H9 (cell line): ENCODE measurements around the gene CEP152. TPM values are rescaled to one million over a fixed set of nuclear protein-coding genes. Genes with fewer than 3 reads are reported as not detected.

Source experiments
- DNase-seq: peaks from one replicate; pipeline ENCODE4 v3.0.0-alpha.2; 2017
- H2AFZ ChIP-seq: one replicate; pipeline ENCODE4 v1.6.1; 2013; ENCODE audit warnings: mild to moderate bottlenecking, low read length, control low read depth, moderate library complexity
- H2AK5ac ChIP-seq: 2 replicates; pipeline ENCODE4 v1.6.1; 2013; ENCODE audit warnings: low read length, control low read depth, mixed read lengths; ENCODE audit not compliant: insufficient read length
- H2BK120ac ChIP-seq: one replicate; pipeline ENCODE4 v1.6.1; 2013; ENCODE audit warnings: low read depth, mild to moderate bottlenecking, low read length, control low read depth, inconsistent platforms; ENCODE audit not compliant: poor library complexity, severe bottlenecking
- H2BK12ac ChIP-seq: 2 replicates; pipeline ENCODE4 v1.6.1; 2013; ENCODE audit warnings: low read length, control low read depth, mixed read lengths, low read depth; ENCODE audit not compliant: insufficient read length
- H2BK15ac ChIP-seq: 2 replicates; pipeline ENCODE4 v1.6.1; 2013; ENCODE audit warnings: low read depth, low read length, control low read depth
- H2BK20ac ChIP-seq: one replicate; pipeline ENCODE4 v1.6.1; 2013; ENCODE audit warnings: low read depth, mild to moderate bottlenecking, low read length, control low read depth, inconsistent platforms; ENCODE audit not compliant: poor library complexity, severe bottlenecking
- H2BK5ac ChIP-seq: 2 replicates; pipeline ENCODE4 v1.6.1; 2013; ENCODE audit warnings: low read length, control low read depth, mixed read lengths; ENCODE audit not compliant: insufficient read length
- H3K14ac ChIP-seq: 2 replicates; pipeline ENCODE4 v1.6.1; 2013; ENCODE audit warnings: low read length, control low read depth; ENCODE audit not compliant: insufficient read depth
- H3K18ac ChIP-seq: 2 replicates; pipeline ENCODE4 v1.6.1; 2013; ENCODE audit warnings: low read depth, mild to moderate bottlenecking, mixed read lengths, low read length, control low read depth; ENCODE audit not compliant: insufficient read length
- H3K23ac ChIP-seq: 2 replicates; pipeline ENCODE4 v1.6.1; 2013; ENCODE audit warnings: low read length, control low read depth, mixed read lengths, low read depth; ENCODE audit not compliant: insufficient read length
- H3K23me2 ChIP-seq: 2 replicates; pipeline ENCODE4 v1.6.1; 2013; ENCODE audit warnings: low read depth, mild to moderate bottlenecking, mixed read lengths, low read length, control low read depth; ENCODE audit not compliant: insufficient read length, poor library complexity, severe bottlenecking
- H3K27ac ChIP-seq: 2 replicates; pipeline ENCODE4 v1.5.1; 2013; ENCODE audit warnings: low read length, control low read depth, mixed read lengths, low read depth; ENCODE audit not compliant: insufficient read length
- H3K27me3 ChIP-seq: 2 replicates; pipeline ENCODE4 v1.6.1; 2013; ENCODE audit warnings: low read length, control low read depth, inconsistent platforms; ENCODE audit not compliant: insufficient read depth
- H3K4ac ChIP-seq: 2 replicates; pipeline ENCODE4 v1.6.1; 2013; ENCODE audit warnings: low read depth, mild to moderate bottlenecking, control low read depth, inconsistent platforms, low read length, moderate library complexity
- H3K4me1 ChIP-seq: 2 replicates; pipeline ENCODE4 v1.6.1; 2013; ENCODE audit warnings: low read length, control low read depth, inconsistent platforms; ENCODE audit not compliant: insufficient read depth
- H3K4me2 ChIP-seq: 2 replicates; pipeline ENCODE4 v1.6.1; 2013; ENCODE audit warnings: low read length, control low read depth, mixed read lengths; ENCODE audit not compliant: insufficient read length, insufficient read depth
- H3K56ac ChIP-seq: 2 replicates; pipeline ENCODE4 v1.6.1; 2013; ENCODE audit warnings: low read depth, mild to moderate bottlenecking, mixed read lengths, low read length, control low read depth; ENCODE audit not compliant: insufficient read length
- H3K79me1 ChIP-seq: 2 replicates; pipeline ENCODE4 v1.6.1; 2013; ENCODE audit warnings: low read depth, mild to moderate bottlenecking, moderate library complexity, low read length, control low read depth, inconsistent platforms; ENCODE audit not compliant: insufficient read depth, poor library complexity, severe bottlenecking
- H3K79me2 ChIP-seq: 2 replicates; pipeline ENCODE4 v1.6.1; 2013; ENCODE audit warnings: low read length, control low read depth, inconsistent platforms; ENCODE audit not compliant: insufficient read depth
- H3K9ac ChIP-seq: 2 replicates; pipeline ENCODE4 v1.6.1; 2013; ENCODE audit warnings: low read length, control low read depth, mixed read lengths; ENCODE audit not compliant: insufficient read length; ENCODE audit errors: extremely low read depth
- H3K9me3 ChIP-seq: one replicate; pipeline ENCODE4 v1.6.1; 2013; ENCODE audit warnings: low read depth, low read length, inconsistent platforms; ENCODE audit not compliant: control insufficient read depth
- H3T11ph ChIP-seq: one replicate; pipeline ENCODE4 v1.6.1; 2013; ENCODE audit warnings: mild to moderate bottlenecking, low read length, control low read depth, inconsistent platforms
- H4K20me1 ChIP-seq: one replicate; pipeline ENCODE4 v1.6.1; 2013; ENCODE audit not compliant: control insufficient read depth, insufficient read length, insufficient read depth
- H4K5ac ChIP-seq: 2 replicates; pipeline ENCODE4 v1.6.1; 2013; ENCODE audit warnings: low read depth, mild to moderate bottlenecking, mixed read lengths, low read length, control low read depth; ENCODE audit not compliant: insufficient read length
- H4K8ac ChIP-seq: replicated peaks from 2 replicates; pipeline ENCODE4 v1.6.1; 2013; ENCODE audit warnings: low read length, control low read depth, mixed read lengths, low read depth; ENCODE audit not compliant: insufficient read length
- H4K91ac ChIP-seq: 2 replicates; pipeline ENCODE4 v1.6.1; 2013; ENCODE audit warnings: low read depth, mild to moderate bottlenecking, moderate library complexity, mixed read lengths, low read length, control low read depth; ENCODE audit not compliant: insufficient read length
- H3K27ac Mint-ChIP-seq, 3 experiments: 2 replicates in 2 of 3; 3 replicates in 1 of 3; pipeline ENCODE4 v1.8.0; 2020 to 2021; ENCODE audit warnings: mixed read lengths in 3 of 3, mild to moderate bottlenecking in 1 of 3, moderate library complexity in 1 of 3
- H3K27me3 Mint-ChIP-seq: 2 replicates; pipeline ENCODE4 v1.8.0; 2021; ENCODE audit warnings: low read depth, mild to moderate bottlenecking, moderate library complexity, mixed read lengths
- H3K36me3 Mint-ChIP-seq, 3 experiments: 2 replicates in 2 of 3; 3 replicates in 1 of 3; pipeline ENCODE4 v1.8.0; 2020 to 2021; ENCODE audit warnings: low read depth in 3 of 3, mixed read lengths in 3 of 3; ENCODE audit not compliant: insufficient read depth in 1 of 3
- H3K4me1 Mint-ChIP-seq, 2 experiments: 2 replicates each; pipeline ENCODE4 v1.8.0; 2020; ENCODE audit warnings: mixed read lengths in 2 of 2
- H3K4me3 Mint-ChIP-seq, 2 experiments: 2 replicates in 1 of 2; 3 replicates in 1 of 2; pipeline ENCODE4 v1.8.0; 2020 to 2021; ENCODE audit warnings: mild to moderate bottlenecking in 2 of 2, mixed read lengths in 2 of 2, moderate library complexity in 1 of 2
- H3K9me3 Mint-ChIP-seq, 2 experiments: 2 replicates in 1 of 2; 3 replicates in 1 of 2; pipeline ENCODE4 v1.8.0; 2020; ENCODE audit warnings: mild to moderate bottlenecking in 2 of 2, mixed read lengths in 2 of 2, moderate library complexity in 1 of 2
- CTCF ChIP-seq: fragments of 200-600 bp; sonication (generic); conservative IDR thresholded peaks from 3 replicates; pipeline ENCODE4 v1.8.0; 2021; ENCODE audit warnings: antibody characterized with exemption, mild to moderate bottlenecking
- WGBS: extraction: QIAGEN DNeasy Blood & Tissue Kit; methylation state at CpG from one replicate; pipeline ENCODE4 v1.1.7; 2013; ENCODE audit warnings: missing lambda C conversion rate, low lambda C conversion rate, mixed read lengths; ENCODE audit not compliant: insufficient read length; ENCODE audit errors: extremely low coverage; 5-methylcytosine and 5-hydroxymethylcytosine counted together
- total RNA-seq: library from RNA; stranded (reverse); gene quantifications from 2 replicates; pipeline ENCODE4 v1.2.1, GENCODE V29; 2021

Gene CEP152
- total RNA-seq, 1 experiment from 2014 or later = 10.9 TPM

DNA sequence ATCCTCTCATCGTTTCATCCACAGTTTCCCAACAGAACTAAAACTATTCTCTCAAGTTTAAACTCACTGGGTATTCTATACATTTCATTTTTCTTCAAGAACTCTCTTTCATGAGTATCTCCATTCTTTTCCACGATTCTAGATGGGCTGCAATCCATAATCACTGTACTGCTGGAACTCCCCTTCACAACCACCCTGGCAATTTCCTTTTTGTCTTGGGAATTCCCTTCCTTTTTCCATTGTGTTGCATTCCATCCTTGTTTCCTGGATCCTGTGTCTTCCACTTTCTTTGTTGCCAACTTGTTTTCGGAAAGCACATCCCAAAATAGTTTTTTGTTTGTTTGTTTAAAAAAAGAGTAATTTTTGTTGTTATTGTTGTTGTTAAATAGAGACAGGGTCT, 98.3 kb downstream of the CEP152 start:
- Histone ChIP-seq H3K56ac (no peak overlapping the region), H2BK15ac (no peak overlapping the region), H3T11ph (no peak overlapping the region), H2BK5ac (no peak overlapping the region), H2BK120ac (no peak overlapping the region), H3K79me1 (no peaks in the 10 kb centered on the region), H3K27ac (no peak overlapping the region), H3K4me2 (no peak overlapping the region), H4K5ac (no peak overlapping the region), H3K79me2 (no peaks in the 10 kb centered on the region), H2AK5ac (no peak overlapping the region), H4K8ac (no peak overlapping the region), H3K4me1 (no peaks in the 10 kb centered on the region), H2BK12ac (no peak overlapping the region), H3K23ac (no peak overlapping the region), H3K14ac (no peak overlapping the region), H3K18ac (no peak overlapping the region), H3K4ac (no peak overlapping the region), H2AFZ (no peak overlapping the region), H4K91ac (no peak overlapping the region), H3K23me2 (no peaks in the 10 kb centered on the region), H3K9me3 (no peaks in the 10 kb centered on the region), H3K9ac (no peak overlapping the region), H4K20me1 (no peaks in the 10 kb centered on the region), H2BK20ac (no peak overlapping the region), H3K27me3 (no peaks in the 10 kb centered on the region)
- Mint-ChIP-seq H3K4me1 (no peaks in the 10 kb centered on the region), H3K27me3 (no peaks in the 10 kb centered on the region), H3K27ac (no peak overlapping the region), H3K4me3 (no peak overlapping the region), H3K9me3 (peaks cover 4 to 11% of the 10 kb centered on the region in 2 experiments; a peak in 4 of 5 replicates), H3K36me3 (peaks cover 5 to 17% (median 13%) of the 10 kb centered on the region in 3 experiments; a peak in 6 of 7 replicates)
- TF ChIP-seq CTCF = no peak
- no peak for DNase-seq
- WGBS = 100% methylated on average over 1 of the region's 3 CpGs
